ENCODE results near the gene PAX8. TPM values are rescaled to one million over a fixed set of nuclear protein-coding genes. Genes with fewer than 3 reads are reported as not detected.

The PAX8 gene
- total and polyA plus RNA-seq, 2 of the 13 experiments (the other 11 are each of a cell fraction or from before 2014, with no cell fraction given): 1.5 to 8.8 TPM

GRCh38 chr2:113300281-113300680, 21.6 kb upstream of the PAX8 start:
- FAIRE-seq: no peak

More at GRCh38 chr2:113300281-113300680, 21.6 kb upstream of the PAX8 start:
- Histone ChIP-seq H4K20me1 (ENCODE audit: insufficient read depth, low read length) (no peaks in the 10 kb centered on the region), H3K79me2 (ENCODE audit: insufficient read depth, low read length) (no peaks in the 10 kb centered on the region), H3K4me1 (ENCODE audit: insufficient read depth, low read length) (no peaks in the 10 kb centered on the region), H3K27ac (ENCODE audit: extremely low read length, insufficient read depth, low read length) (no peak overlapping the region), H3K27me3 (ENCODE audit: control insufficient read depth in 1 of 2, insufficient read depth in 2 of 2, low read length in 2 of 2) (no peaks in the 10 kb centered on the region; a peak in 1 of 5 replicates), H3K36me3 (replicated peaks in 1 of 2; ENCODE audit: control insufficient read depth in 1 of 2, insufficient read depth in 2 of 2, low read length in 2 of 2) (no peaks in the 10 kb centered on the region), H2AFZ (ENCODE audit: low read length) (no peak overlapping the region), H3K4me2 (ENCODE audit: low read depth, low read length) (no peak overlapping the region), H3K4me3 (replicated peaks in 1 of 3; ENCODE audit: insufficient read depth in 1 of 3, low read depth in 2 of 3, low read length in 3 of 3) (no peak overlapping the region), H3K9me3 (ENCODE audit: low read length) (no peaks in the 10 kb centered on the region), H3K9ac (ENCODE audit: insufficient read depth, low read depth, low read length) (no peak overlapping the region)
- WGBS (ENCODE audit: low lambda C conversion rate): 14% methylated on average over 4 of the region's 4 CpGs
- no TSS peak for BruUV-seq (replicated peaks)
- ATAC-seq: no peak
- ChIA-PET POLR2A (no interaction called here), CTCF (ENCODE audit: low intra/inter-chr PET ratio, low total read pairs) (no interaction called here)
- DNase-seq (ENCODE audit: low spot score): no peak
- no peak for TF ChIP-seq ZNF558 (CRISPR knock-in tag; IDR thresholded peaks at IDR 0.05; ENCODE audit: borderline replicate concordance)
- no peak for TF ChIP-seq CHD4 (IDR thresholded peaks at IDR 0.05; ENCODE audit: borderline replicate concordance, low read length)
- no peak for TF ChIP-seq ATF1 (CRISPR knock-in tag; IDR thresholded peaks at IDR 0.05)
- no peak for TF ChIP-seq TGIF2 (CRISPR knock-in tag; IDR thresholded peaks at IDR 0.05)
- no peak for TF ChIP-seq HDAC6 (IDR thresholded peaks at IDR 0.05; ENCODE audit: low read depth, low read length)
- TF ChIP-seq JARID2 (CRISPR knock-in tag; IDR thresholded peaks at IDR 0.05; ENCODE audit: insufficient replicate concordance): no peak
- TF ChIP-seq GATAD1 (CRISPR knock-in tag; IDR thresholded peaks at IDR 0.05): no peak
- no peak for TF ChIP-seq ZNF253 (CRISPR knock-in tag; IDR thresholded peaks at IDR 0.05; ENCODE audit: borderline replicate concordance)
- no peak for TF ChIP-seq HOXA5 (CRISPR knock-in tag; IDR thresholded peaks at IDR 0.05)
- no peak for TF ChIP-seq TOPORS (CRISPR knock-in tag; IDR thresholded peaks at IDR 0.05)
- no peak for TF ChIP-seq ARNTL (CRISPR knock-in tag; IDR thresholded peaks at IDR 0.05)
- TF ChIP-seq ZNF569 (CRISPR knock-in tag; IDR thresholded peaks at IDR 0.05; ENCODE audit: borderline replicate concordance): no peak
- TF ChIP-seq CBX1 (IDR thresholded peaks at IDR 0.05; ENCODE audit: low read depth): no peak
- no peak for TF ChIP-seq ZNF317 (CRISPR knock-in tag; IDR thresholded peaks at IDR 0.05)
- no peak for TF ChIP-seq ZFP1 (CRISPR knock-in tag; IDR thresholded peaks at IDR 0.05)
- no peak for TF ChIP-seq ZBTB40 (IDR thresholded peaks at IDR 0.05)
- no peak for TF ChIP-seq ZBTB40 (CRISPR knock-in tag; IDR thresholded peaks at IDR 0.05)
- TF ChIP-seq SKI (IDR thresholded peaks at IDR 0.05; ENCODE audit: partially characterized antibody): no peak
- TF ChIP-seq ZNF773 (CRISPR knock-in tag; IDR thresholded peaks at IDR 0.05; ENCODE audit: borderline replicate concordance): no peak
- in situ Hi-C loops (cut with HindIII; ENCODE audit: extremely low pct_ligation_motif_present, low pct_unique_long_range_greater_than_20kb): no loop called here
- intact Hi-C loops (cut with micrococcal nuclease; ENCODE audit: unreplicated experiment): no loop called here
